Right lobe of liver (tissue), 6 donors: ENCODE measurements around the gene GIT1. TPM values are rescaled to one million over a fixed set of nuclear protein-coding genes. Genes with fewer than 3 reads are reported as not detected.
A peak's percentile ranks its signal among the peaks of the same experiment; 100 is the strongest.

Source experiments
- ATAC-seq, 4 donors: fragments of 200-7000 bp; cut with Tn5 transposase; one replicate each; pipeline ENCODE4 v1.9.1; 2020; ENCODE audit warnings: mild to moderate bottlenecking in 4 of 4, moderate library complexity in 4 of 4
- DNase-seq, 3 donors: peaks; one replicate each; pipeline ENCODE4 v3.0.0-alpha.2; 2020
- H3K27ac ChIP-seq, 3 donors: fragments of 200-600 bp; one replicate each; pipeline ENCODE4 v1.8.0; 2022
- H3K27me3 ChIP-seq, 2 donors: fragments of 200-600 bp; one replicate each; pipeline ENCODE4 v1.8.0; 2022
- H3K36me3 ChIP-seq, 4 donors: fragments of 200-600 bp; sonication (generic) in 1 of 4; one replicate each; pipeline versions ENCODE4 v1.5.1 to v1.8.0; 2017 to 2022; ENCODE audit warnings: control low read depth in 1 of 4
- H3K4me1 ChIP-seq, 4 donors: fragments of 200-600 bp; sonication (generic) in 1 of 4; one replicate each; pipeline versions ENCODE4 v1.5.1 to v1.8.0; 2017 to 2022; ENCODE audit warnings: control low read depth in 1 of 4
- H3K4me3 ChIP-seq, 3 donors: fragments of 200-600 bp; one replicate each; pipeline ENCODE4 v1.8.0; 2022
- H3K9me3 ChIP-seq, 4 donors: fragments of 200-600 bp; sonication (generic) in 1 of 4; one replicate each; pipeline versions ENCODE4 v1.5.1 to v1.8.0; 2017 to 2022; ENCODE audit warnings: control low read depth in 1 of 4
- POLR2A ChIP-seq: fragments of 450-650 bp; IDR thresholded peaks from one replicate; pipeline ENCODE4 v1.6.1; 2017; ENCODE audit warnings: antibody characterized with exemption, mild to moderate bottlenecking
- WGBS: methylation state at CpG from one replicate; pipeline ENCODE4 v1.1.6; 2018; ENCODE audit warnings: low coverage, low lambda C conversion rate; ENCODE audit not compliant: insufficient coverage; ENCODE audit errors: missing lambda C conversion rate; 5-methylcytosine and 5-hydroxymethylcytosine counted together
- intact Hi-C, 2 donors: fragments of 100-400 bp; cut with DNase I; formaldehyde crosslinking; loops; one replicate each; pipeline versions ENCODE4 v1.11.2 to v1.14.1; 2022
- total RNA-seq, 6 experiments: library from RNA; depleted of rRNA in 2 of 6; stranded (reverse); fragments of >200 nt in 2 of 6; fragmentation: NEBNext Ultra II Directional in 3 of 6; extraction: Animal tissue kit (Norgen Biotek cat#: 25700) in 3 of 6; gene quantifications; one replicate each; pipeline versions ENCODE4 v1.1.0 to v1.2.4, GENCODE V29; 2016 to 2023
- TF ChIP-seq, protein P1 (sequence below), 4 donors: fragments of 200-600 bp in 3 of 4; fragments of 450-650 bp in 1 of 4; IDR thresholded peaks; one replicate each; pipeline versions ENCODE4 v1.5.1 to v1.8.0; 2016 to 2022; ENCODE audit warnings: antibody characterized with exemption in 4 of 4, mild to moderate bottlenecking in 2 of 4
- donor health status: DM: no; HTN: yes; CAD: no.
- donor health status: DM: no; HTN: no; CAD: no.
- donor health status: DM: no; HTN: no; CAD: no.
- donor health status: DM: no; HTN: yes; CAD: no.
- donor health status: DM: no; HTN: yes; CAD: no.

The GIT1 gene
- total RNA-seq, 6 experiments from 2014 or later = 7.1 to 15.9 (median 8.7) TPM

DNA sequence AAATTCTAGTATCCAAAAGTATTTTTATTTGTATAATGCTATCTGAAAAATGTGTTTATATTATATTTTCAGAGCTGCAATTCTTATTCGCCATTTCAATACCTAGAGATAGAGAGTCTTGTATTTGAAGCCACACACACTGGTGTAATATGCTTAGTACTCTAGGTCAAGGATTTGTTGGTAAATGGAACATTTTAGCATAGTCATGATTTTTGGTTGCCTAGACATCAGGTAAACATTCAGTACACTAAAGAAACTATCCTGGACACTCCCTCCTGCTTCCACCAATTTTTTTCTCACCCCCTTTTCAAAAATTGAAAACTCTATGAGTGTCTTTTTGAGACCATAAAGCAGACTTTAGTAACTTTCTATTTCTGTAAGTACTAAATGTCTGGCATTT, 43.4 kb downstream of the GIT1 start:
- Histone ChIP-seq H3K9me3 (no peaks in the 10 kb centered on the region), H3K27me3 (no peaks in the 10 kb centered on the region), H3K4me1 (peaks cover 0 to 13% (median 3%) of the 10 kb centered on the region in 4 donors), H3K27ac (no peak overlapping the region), H3K36me3 (peaks cover 0 to 7% (median under 1%) of the 10 kb centered on the region in 4 donors), H3K4me3 (no peak overlapping the region)
- no peak for DNase-seq
- WGBS = 90% methylated on average over 1 of the region's 1 CpG
- ATAC-seq = peak in 3 of 4 donors; percentile 15 to 71 (median 65)
- no peak for TF ChIP-seq POLR2A
- TF ChIP-seq, protein P1, sequence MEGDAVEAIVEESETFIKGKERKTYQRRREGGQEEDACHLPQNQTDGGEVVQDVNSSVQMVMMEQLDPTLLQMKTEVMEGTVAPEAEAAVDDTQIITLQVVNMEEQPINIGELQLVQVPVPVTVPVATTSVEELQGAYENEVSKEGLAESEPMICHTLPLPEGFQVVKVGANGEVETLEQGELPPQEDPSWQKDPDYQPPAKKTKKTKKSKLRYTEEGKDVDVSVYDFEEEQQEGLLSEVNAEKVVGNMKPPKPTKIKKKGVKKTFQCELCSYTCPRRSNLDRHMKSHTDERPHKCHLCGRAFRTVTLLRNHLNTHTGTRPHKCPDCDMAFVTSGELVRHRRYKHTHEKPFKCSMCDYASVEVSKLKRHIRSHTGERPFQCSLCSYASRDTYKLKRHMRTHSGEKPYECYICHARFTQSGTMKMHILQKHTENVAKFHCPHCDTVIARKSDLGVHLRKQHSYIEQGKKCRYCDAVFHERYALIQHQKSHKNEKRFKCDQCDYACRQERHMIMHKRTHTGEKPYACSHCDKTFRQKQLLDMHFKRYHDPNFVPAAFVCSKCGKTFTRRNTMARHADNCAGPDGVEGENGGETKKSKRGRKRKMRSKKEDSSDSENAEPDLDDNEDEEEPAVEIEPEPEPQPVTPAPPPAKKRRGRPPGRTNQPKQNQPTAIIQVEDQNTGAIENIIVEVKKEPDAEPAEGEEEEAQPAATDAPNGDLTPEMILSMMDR (IDR thresholded peaks at IDR 0.05) = no peak
- intact Hi-C loops = no loop called here

DNA sequence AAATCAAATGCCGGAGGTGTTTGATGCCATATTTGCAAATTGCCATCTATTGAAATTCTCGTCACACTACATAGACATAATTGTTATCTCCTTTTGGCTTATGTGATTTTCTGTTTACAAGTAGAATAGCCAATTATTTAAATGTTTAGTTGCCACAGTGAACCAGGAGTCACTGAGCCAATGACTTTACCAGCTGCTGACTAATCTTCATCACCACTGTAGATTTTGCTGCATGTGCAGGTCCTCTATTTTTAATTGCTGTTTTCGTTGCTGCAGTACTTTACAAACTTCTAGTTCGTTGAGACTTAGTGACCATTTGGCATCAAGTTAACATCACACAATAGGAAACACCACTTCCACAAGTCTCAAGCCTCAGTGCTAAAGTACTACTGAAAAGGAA, 45.4 kb downstream of the GIT1 start:
- H3K4me1 ChIP-seq = peaks cover 0 to 13% (median 3%) of the 10 kb centered on the region in 4 donors
- TF ChIP-seq, protein P1 (IDR thresholded peaks at IDR 0.05) = no peak
- TF ChIP-seq POLR2A = no peak
- 90% methylated on average over 4 of the region's 4 CpGs for WGBS
- H3K27me3 ChIP-seq = no peaks in the 10 kb centered on the region
- H3K36me3 ChIP-seq = peaks cover 0 to 7% (median under 1%) of the 10 kb centered on the region in 4 donors
- no peaks in the 10 kb centered on the region for H3K9me3 ChIP-seq
- ATAC-seq (no peak), DNase-seq (no peak)
- no peak overlapping the region for H3K27ac ChIP-seq
- intact Hi-C loops = no loop called here
- no peak overlapping the region for H3K4me3 ChIP-seq

DNA sequence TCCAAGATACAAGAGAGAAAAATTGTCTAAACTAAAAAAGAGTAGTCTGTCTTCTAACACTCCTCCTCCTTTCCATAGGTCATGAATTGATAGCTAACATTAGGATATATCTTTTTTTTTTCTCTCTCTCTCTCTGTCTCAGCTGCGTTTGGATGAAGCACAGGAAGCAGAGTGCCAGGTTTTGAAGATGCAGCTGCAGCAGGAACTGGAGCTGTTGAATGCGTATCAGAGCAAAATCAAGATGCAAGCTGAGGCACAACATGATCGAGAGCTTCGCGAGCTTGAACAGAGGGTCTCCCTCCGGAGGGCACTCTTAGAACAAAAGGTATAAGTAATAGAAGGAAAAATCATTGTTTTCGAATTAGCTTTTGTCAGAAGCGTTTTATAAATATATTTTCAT, 55.5 kb downstream of the GIT1 start:
- WGBS = 88% methylated on average over 8 of the region's 8 CpGs
- no peak overlapping the region for H3K27ac ChIP-seq
- ATAC-seq (no peak), DNase-seq (no peak)
- no peaks in the 10 kb centered on the region for H3K4me1 ChIP-seq
- TF ChIP-seq, protein P1 (IDR thresholded peaks at IDR 0.05) = no peak
- TF ChIP-seq POLR2A = no peak
- no peak overlapping the region for H3K4me3 ChIP-seq
- intact Hi-C loops = no loop called here
- peaks cover 0 to 23% (median 10%) of the 10 kb centered on the region in 4 donors for H3K36me3 ChIP-seq
- no peaks in the 10 kb centered on the region for H3K27me3 ChIP-seq
- no peaks in the 10 kb centered on the region for H3K9me3 ChIP-seq

DNA sequence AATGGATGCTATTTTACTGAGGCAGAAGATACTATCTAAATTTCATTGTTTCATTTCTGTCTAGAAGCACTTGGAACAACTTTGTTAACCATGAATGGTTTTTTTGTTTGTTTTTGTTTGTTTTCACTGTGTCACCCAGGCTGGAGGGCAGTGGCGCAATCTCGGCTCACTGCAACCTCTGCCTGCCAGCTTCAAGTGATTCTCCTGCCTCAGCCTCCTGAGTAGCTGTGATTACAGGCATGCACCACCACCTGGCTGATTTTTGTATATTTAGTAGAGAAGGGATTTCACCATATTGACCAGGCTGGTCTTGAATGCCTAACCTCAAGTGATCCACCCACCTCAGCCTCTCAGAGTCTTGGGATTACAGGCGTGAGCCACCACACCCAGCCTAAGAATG, 63.1 kb downstream of the GIT1 start:
- Histone ChIP-seq H3K27me3 (no peaks in the 10 kb centered on the region), H3K4me3 (no peak overlapping the region), H3K4me1 (no peaks in the 10 kb centered on the region), H3K9me3 (no peaks in the 10 kb centered on the region), H3K27ac (no peak overlapping the region), H3K36me3 (peaks cover 0 to 44% (median 6%) of the 10 kb centered on the region in 4 donors)
- ATAC-seq (peak in 2 of 4 donors; percentile 55 to 62), DNase-seq (no peak)
- WGBS = 75% methylated on average over 2 of the region's 3 CpGs
- TF ChIP-seq, protein P1 (IDR thresholded peaks at IDR 0.05) = no peak
- TF ChIP-seq POLR2A = no peak
- intact Hi-C loops = no loop called here

DNA sequence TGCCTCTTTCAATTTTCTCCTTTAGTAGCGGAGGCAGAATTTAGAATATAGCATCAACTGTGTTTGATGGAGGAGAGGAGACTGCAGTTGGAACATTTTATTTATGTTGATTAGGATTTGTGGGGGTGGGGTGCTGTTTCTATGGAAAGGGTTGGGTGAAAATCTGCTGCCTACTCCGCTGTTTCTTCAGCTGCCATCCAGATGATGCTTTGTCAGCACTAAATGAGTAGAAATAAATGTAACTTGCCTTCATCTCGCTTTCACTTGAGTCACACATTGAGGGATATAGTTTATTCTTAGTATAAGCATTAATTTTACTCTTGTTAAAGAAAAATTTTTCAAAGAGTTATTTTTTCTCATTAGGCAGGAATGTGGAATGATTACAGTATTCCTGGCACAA, 64.8 kb downstream of the GIT1 start:
- Histone ChIP-seq H3K27me3 (no peaks in the 10 kb centered on the region), H3K4me3 (no peak overlapping the region), H3K27ac (no peak overlapping the region), H3K36me3 (peaks cover 0 to 54% (median 9%) of the 10 kb centered on the region in 4 donors), H3K4me1 (no peaks in the 10 kb centered on the region), H3K9me3 (no peaks in the 10 kb centered on the region)
- intact Hi-C loops = no loop called here
- WGBS = 97% methylated on average over 3 of the region's 3 CpGs
- TF ChIP-seq, protein P1 (IDR thresholded peaks at IDR 0.05) = no peak
- no peak for TF ChIP-seq POLR2A
- DNase-seq (no peak), ATAC-seq (no peak)
